ENCODE data around the gene KCTD5. TPM values are rescaled to one million over a fixed set of nuclear protein-coding genes. Genes with fewer than 3 reads are reported as not detected.
A peak's percentile ranks its signal among the peaks of the same experiment; 100 is the strongest.

Gene KCTD5
- total RNA-seq, 1 donor from 2014 or later = 69.6 TPM

GRCh38 chr16:2749936-2750335, 67.6 kb downstream of the KCTD5 start:
- DNase-seq (ENCODE audit: low spot score) = no peak
- Mint-ChIP-seq H3K27ac (peak overlapping the region; percentile 97), H3K27me3 (ENCODE audit: insufficient read depth) (no peaks in the 10 kb centered on the region)

GRCh38 chr16:2751577-2752034, 69.3 kb downstream of the KCTD5 start:
- DNase-seq (ENCODE audit: low spot score) = no peak
- H3K9me3 Mint-ChIP-seq = no peaks in the 10 kb centered on the region
- H3K36me3 Mint-ChIP-seq (ENCODE audit: low read depth) = peaks cover 31% of the 10 kb centered on the region
- peak overlapping the region; percentile 88 for H3K4me3 Mint-ChIP-seq
- intact Hi-C loops (cut with micrococcal nuclease) = loop anchor here (2.0 kb wide), 1 partner anchor 31 kb away; the partner anchor contains the start of gene PRSS27
- peak overlapping the region; percentile 97 for H3K27ac Mint-ChIP-seq
- peaks cover 53% of the 10 kb centered on the region for H3K4me1 Mint-ChIP-seq (ENCODE audit: low read depth)
- no peaks in the 10 kb centered on the region for H3K27me3 Mint-ChIP-seq (ENCODE audit: insufficient read depth)

More at GRCh38 chr16:2749936-2750335, 67.6 kb downstream of the KCTD5 start:
- intact Hi-C loops (cut with micrococcal nuclease) = loop anchor here (2.0 kb wide), 1 partner anchor 29 kb away; the partner anchor contains the start of gene PRSS27
- peaks cover 18% of the 10 kb centered on the region for H3K36me3 Mint-ChIP-seq (ENCODE audit: low read depth)
- peaks cover 38% of the 10 kb centered on the region for H3K4me1 Mint-ChIP-seq (ENCODE audit: low read depth)
- no peaks in the 10 kb centered on the region for H3K9me3 Mint-ChIP-seq
- H3K4me3 Mint-ChIP-seq = peak overlapping the region; percentile 88

GRCh38 chr16:2752035-2752849, 69.9 kb downstream of the KCTD5 start, which contains the start of gene SRRM2:
TSS of gene SRRM2 (plus strand) at chr16:2752638. CDS start at chr16:2756365, 3,727 bp downstream.
- intact Hi-C loops (cut with micrococcal nuclease) = no loop called here
- H3K9me3 Mint-ChIP-seq = no peaks in the 10 kb centered on the region
- H3K4me3 Mint-ChIP-seq = peak within 1 kb of the TSS; percentile 89
- peak; percentile 94 for DNase-seq (ENCODE audit: low spot score)
- peaks cover 57% of the 10 kb centered on the region for H3K4me1 Mint-ChIP-seq (ENCODE audit: low read depth)
- peak within 1 kb of the TSS; percentile 97 for H3K27ac Mint-ChIP-seq
- H3K27me3 Mint-ChIP-seq (ENCODE audit: insufficient read depth) = no peaks in the 10 kb centered on the region
- peaks cover 36% of the 10 kb centered on the region for H3K36me3 Mint-ChIP-seq (ENCODE audit: low read depth)

GRCh38 chr16:2752850-2753732, 70.8 kb downstream of the KCTD5 start:
- peaks cover 57% of the 10 kb centered on the region for H3K4me1 Mint-ChIP-seq (ENCODE audit: low read depth)
- no peaks in the 10 kb centered on the region for H3K9me3 Mint-ChIP-seq
- DNase-seq (ENCODE audit: low spot score) = no peak
- no peaks in the 10 kb centered on the region for H3K27me3 Mint-ChIP-seq (ENCODE audit: insufficient read depth)
- H3K4me3 Mint-ChIP-seq = peak overlapping the region; percentile 89
- intact Hi-C loops (cut with micrococcal nuclease) = loop anchor here (1.0 kb wide), 1 partner anchor 24 kb away; the partner anchor contains the start of gene ELOB
- peak overlapping the region; percentile 79 for H3K27ac Mint-ChIP-seq
- H3K36me3 Mint-ChIP-seq (ENCODE audit: low read depth) = peaks cover 43% of the 10 kb centered on the region

GRCh38 chr16:2753733-2754020, 71.4 kb downstream of the KCTD5 start:
- peaks cover 48% of the 10 kb centered on the region for H3K36me3 Mint-ChIP-seq (ENCODE audit: low read depth)
- no peaks in the 10 kb centered on the region for H3K27me3 Mint-ChIP-seq (ENCODE audit: insufficient read depth)
- no peaks in the 10 kb centered on the region for H3K9me3 Mint-ChIP-seq
- intact Hi-C loops (cut with micrococcal nuclease) = loop anchor here (1.0 kb wide), 1 partner anchor 24 kb away; the partner anchor contains the start of gene ELOB
- H3K27ac Mint-ChIP-seq = peak overlapping the region; percentile 79
- no peak for DNase-seq (ENCODE audit: low spot score)
- H3K4me3 Mint-ChIP-seq = peak overlapping the region; percentile 89
- peaks cover 57% of the 10 kb centered on the region for H3K4me1 Mint-ChIP-seq (ENCODE audit: low read depth)

GRCh38 chr16:2755158-2755557, 72.8 kb downstream of the KCTD5 start:
- no peaks in the 10 kb centered on the region for H3K27me3 Mint-ChIP-seq (ENCODE audit: insufficient read depth)
- DNase-seq (ENCODE audit: low spot score) = no peak
- intact Hi-C loops (cut with micrococcal nuclease) = no loop called here

GRCh38 chr16:2756288-2757015, 74.1 kb downstream of the KCTD5 start:
- intact Hi-C loops (cut with micrococcal nuclease) = no loop called here
- DNase-seq (ENCODE audit: low spot score) = no peak
- no peak overlapping the region for H3K27ac Mint-ChIP-seq
- peaks cover 48% of the 10 kb centered on the region for H3K4me1 Mint-ChIP-seq (ENCODE audit: low read depth)
- no peaks in the 10 kb centered on the region for H3K9me3 Mint-ChIP-seq
- no peaks in the 10 kb centered on the region for H3K27me3 Mint-ChIP-seq (ENCODE audit: insufficient read depth)
- H3K36me3 Mint-ChIP-seq (ENCODE audit: low read depth) = peaks cover 68% of the 10 kb centered on the region
- no peak overlapping the region for H3K4me3 Mint-ChIP-seq

More at GRCh38 chr16:2755158-2755557, 72.8 kb downstream of the KCTD5 start:
- H3K36me3 Mint-ChIP-seq (ENCODE audit: low read depth) = peaks cover 59% of the 10 kb centered on the region
- H3K9me3 Mint-ChIP-seq = no peaks in the 10 kb centered on the region
- H3K27ac Mint-ChIP-seq = peak overlapping the region; percentile 25
- H3K4me1 Mint-ChIP-seq (ENCODE audit: low read depth) = peaks cover 51% of the 10 kb centered on the region
- peak overlapping the region; percentile 89 for H3K4me3 Mint-ChIP-seq

- H3K27me3 Mint-ChIP-seq (ENCODE audit: insufficient read depth) = no peaks in the 10 kb centered on the region
- no peak for DNase-seq (ENCODE audit: low spot score)
- no peak overlapping the region for H3K27ac Mint-ChIP-seq
- no peak overlapping the region for H3K4me3 Mint-ChIP-seq
- no peaks in the 10 kb centered on the region for H3K9me3 Mint-ChIP-seq
- intact Hi-C loops (cut with micrococcal nuclease) = no loop called here
- H3K36me3 Mint-ChIP-seq (ENCODE audit: low read depth) = peaks cover 76% of the 10 kb centered on the region
- peaks cover 45% of the 10 kb centered on the region for H3K4me1 Mint-ChIP-seq (ENCODE audit: low read depth)
These were observed 75.0 kb downstream of the KCTD5 start for GRCh38 chr16:2757344-2757743.

Other genes starting within 250 kb of the KCTD5 start
- gene TEDC2, start 222.4 kb upstream of the KCTD5 start, total RNA-seq = 41.0 and 43.9 TPM in 2 replicates
- gene NTN3, start 211.2 kb upstream of the KCTD5 start, total RNA-seq = 0.10 TPM in 1 of 2 replicates, not detected in the other
- 19.6 and 24.6 TPM in 2 replicates for gene TBC1D24, start 207.4 kb upstream of the KCTD5 start, total RNA-seq
- 117 and 119 TPM in 2 replicates for gene ATP6V0C, start 168.6 kb upstream of the KCTD5 start, total RNA-seq
- 32.4 and 38.3 TPM in 2 replicates for gene AMDHD2, start 162.2 kb upstream of the KCTD5 start, total RNA-seq
- 0.23 and 0.49 TPM in 2 replicates for gene CEMP1, start 151.1 kb upstream of the KCTD5 start, total RNA-seq
- gene PDPK1, start 144.5 kb upstream of the KCTD5 start, total RNA-seq = 50.8 and 60.2 TPM in 2 replicates
- gene PRSS27, start 37.7 kb downstream of the KCTD5 start, total RNA-seq = 1.7 and 1.8 TPM in 2 replicates
- gene SRRM2, start 70.1 kb downstream of the KCTD5 start, total RNA-seq = 631 and 639 TPM in 2 replicates
- 256 and 277 TPM in 2 replicates for gene ELOB, start 94.8 kb downstream of the KCTD5 start, total RNA-seq
- 0.10 TPM in 1 of 2 replicates, not detected in the other for gene PRSS33, start 105.0 kb downstream of the KCTD5 start, total RNA-seq
- not detected in 2 replicates for gene PRSS41, start 115.9 kb downstream of the KCTD5 start, total RNA-seq
- 9.2 and 10.1 TPM in 2 replicates for gene PRSS21, start 134.7 kb downstream of the KCTD5 start, total RNA-seq
- 11.7 and 12.9 TPM in 2 replicates for gene ZG16B, start 147.8 kb downstream of the KCTD5 start, total RNA-seq
- gene PRSS22, start 175.6 kb downstream of the KCTD5 start, total RNA-seq = not detected in 2 replicates
- gene FLYWCH2, start 200.7 kb downstream of the KCTD5 start, total RNA-seq = 22.9 and 25.4 TPM in 2 replicates
- 61.1 and 65.7 TPM in 2 replicates for gene FLYWCH1, start 229.4 kb downstream of the KCTD5 start, total RNA-seq

All from activated T-helper 1 cell treated with anti-CD3 and anti-CD28 coated beads, Interleukin-12 subunit alpha, Interleukin-12 subunit beta, Interleukin-2, Interleukin-4 antibody, amounts not matched to agents 30 ng/mL and 10 ng/mL and 1 ng/mL, durations not matched to agents 14 hours and 24 hours and 36 hours (primary cell).